SU-DHL-6 (cell line): ENCODE results near the gene MEIS2.

Source experiments
- EZH2phosphoT487 ChIP-seq: fragments of 200-600 bp; sonication (generic), shearing (Covaris generic); conservative IDR thresholded peaks from 2 replicates; pipeline ENCODE4 v1.6.1; 2018; ENCODE audit warnings: mild to moderate bottlenecking, antibody characterized with exemption, low read length, moderate library complexity, mixed read lengths
- TF ChIP-seq, protein P1 (sequence below): fragments of 200-600 bp; sonication (generic); IDR thresholded peaks from one replicate; pipeline ENCODE4 v1.5.1; 2017; ENCODE audit warnings: antibody characterized with exemption, mild to moderate bottlenecking, low read length, moderate library complexity; ENCODE audit not compliant: insufficient read depth, poor library complexity, severe bottlenecking

DNA sequence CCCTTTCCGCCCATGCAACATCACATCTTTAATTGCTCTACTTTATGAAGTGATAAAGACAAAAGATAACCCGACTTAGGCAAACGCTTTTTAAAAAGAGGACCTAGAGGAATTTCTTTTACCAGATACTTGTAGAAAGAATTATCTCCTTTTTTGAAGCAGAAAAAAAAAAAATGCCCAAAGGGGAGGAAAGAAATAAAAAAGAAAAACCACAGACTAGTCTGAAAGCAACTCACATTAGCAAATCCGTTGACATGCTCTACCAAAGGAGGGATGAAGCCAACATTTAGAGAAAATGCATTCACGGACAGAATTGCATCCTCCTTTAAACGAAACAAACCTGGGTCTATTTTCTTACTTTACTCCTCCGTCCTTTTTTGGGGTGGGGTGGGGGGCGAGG is 213.6 kb downstream of the MEIS2 start:
- TF ChIP-seq, protein P1, sequence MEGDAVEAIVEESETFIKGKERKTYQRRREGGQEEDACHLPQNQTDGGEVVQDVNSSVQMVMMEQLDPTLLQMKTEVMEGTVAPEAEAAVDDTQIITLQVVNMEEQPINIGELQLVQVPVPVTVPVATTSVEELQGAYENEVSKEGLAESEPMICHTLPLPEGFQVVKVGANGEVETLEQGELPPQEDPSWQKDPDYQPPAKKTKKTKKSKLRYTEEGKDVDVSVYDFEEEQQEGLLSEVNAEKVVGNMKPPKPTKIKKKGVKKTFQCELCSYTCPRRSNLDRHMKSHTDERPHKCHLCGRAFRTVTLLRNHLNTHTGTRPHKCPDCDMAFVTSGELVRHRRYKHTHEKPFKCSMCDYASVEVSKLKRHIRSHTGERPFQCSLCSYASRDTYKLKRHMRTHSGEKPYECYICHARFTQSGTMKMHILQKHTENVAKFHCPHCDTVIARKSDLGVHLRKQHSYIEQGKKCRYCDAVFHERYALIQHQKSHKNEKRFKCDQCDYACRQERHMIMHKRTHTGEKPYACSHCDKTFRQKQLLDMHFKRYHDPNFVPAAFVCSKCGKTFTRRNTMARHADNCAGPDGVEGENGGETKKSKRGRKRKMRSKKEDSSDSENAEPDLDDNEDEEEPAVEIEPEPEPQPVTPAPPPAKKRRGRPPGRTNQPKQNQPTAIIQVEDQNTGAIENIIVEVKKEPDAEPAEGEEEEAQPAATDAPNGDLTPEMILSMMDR = no peak
- TF ChIP-seq EZH2phosphoT487 = no peak
